Keratinocyte (primary cell): ENCODE data around the gene CLDN14.

Experiments
- CTCF ChIP-seq, 3 experiments: IDR thresholded peaks in 1 of 3; conservative IDR thresholded peaks in 1 of 3; optimal IDR thresholded peaks in 1 of 3; 2 replicates in 2 of 3; 3 replicates in 1 of 3; pipeline versions ENCODE3 to v1.5.1; 2011; ENCODE audit warnings: low read length in 3 of 3, mild to moderate bottlenecking in 3 of 3, moderate library complexity in 2 of 3, control low read depth in 1 of 3, inconsistent platforms in 1 of 3; ENCODE audit not compliant: insufficient read depth in 2 of 3; ENCODE audit errors: extremely low read depth in 1 of 3
- EZH2 ChIP-seq: IDR thresholded peaks from one replicate; pipeline ENCODE4 v1.6.1; 2012; ENCODE audit warnings: inconsistent platforms, mild to moderate bottlenecking, low read length, moderate library complexity

- no peak for TF ChIP-seq CTCF (optimal IDR thresholded peaks at IDR 0.05 in 1 of 3, IDR thresholded peaks at IDR 0.05 in 1 of 3, conservative IDR thresholded peaks at IDR 0.05 in 1 of 3; ENCODE audit: extremely low read depth in 1 of 3, insufficient read depth in 2 of 3, low read length in 3 of 3)
- TF ChIP-seq EZH2: no peak
These were observed 27.6 kb downstream of the CLDN14 start for GRCh38 chr21:36452281-36452825.
